NCI-H2196 treated with DMSO at 0.1 percent for 48 hours (cell line): ENCODE data around the gene MATR3.
"Not testable (repeated sequence)": the region's sequence is repeated elsewhere in the genome, so short reads cannot be mapped to it uniquely, and the experiment has no call there.

ENCODE experiments used
- DNase-seq: peaks from one replicate; lab custom pipeline; 2025; ENCODE audit not compliant: unreplicated experiment; lab: John Stamatoyannopoulos, UW

Gene MATR3

GRCh38 chr5:139296198-139296597 lies 2.7 kb downstream of the MATR3 start:
- no peak for DNase-seq

GRCh38 chr5:139296862-139297326 lies 3.4 kb downstream of the MATR3 start:
- no peak for DNase-seq

- no peak for DNase-seq
These were observed 4.0 kb downstream of the MATR3 start for GRCh38 chr5:139297439-139298133.

GRCh38 chr5:139298242-139298641 lies 4.7 kb downstream of the MATR3 start:
- no peak for DNase-seq

GRCh38 chr5:139299486-139299885 lies 5.9 kb downstream of the MATR3 start:
- no peak for DNase-seq

GRCh38 chr5:139301808-139302499 lies 8.4 kb downstream of the MATR3 start:
- DNase-seq, result no peak

- DNase-seq, result no peak
These were observed 11.1 kb downstream of the MATR3 start for GRCh38 chr5:139304391-139305324.

- DNase-seq, result no peak
These were observed 12.7 kb downstream of the MATR3 start for GRCh38 chr5:139306197-139306596.

GRCh38 chr5:139306628-139307379 lies 13.3 kb downstream of the MATR3 start:
- no peak for DNase-seq

GRCh38 chr5:139308797-139309196 lies 15.3 kb downstream of the MATR3 start:
- no peak for DNase-seq

- not testable (repeated sequence) for DNase-seq
These were observed 17.2 kb downstream of the MATR3 start for GRCh38 chr5:139310715-139311186.

GRCh38 chr5:139312075-139312474 lies 18.5 kb downstream of the MATR3 start:
- no peak for DNase-seq

- no peak for DNase-seq
These were observed 20.7 kb downstream of the MATR3 start for GRCh38 chr5:139314276-139314675.

- no peak for DNase-seq
These were observed 21.6 kb downstream of the MATR3 start for GRCh38 chr5:139315056-139315615.

GRCh38 chr5:139335811-139336210 lies 42.3 kb downstream of the MATR3 start:
- DNase-seq, result no peak

GRCh38 chr5:139340051-139340450 lies 46.5 kb downstream of the MATR3 start:
- DNase-seq, result no peak

- no peak for DNase-seq
These were observed 47.7 kb downstream of the MATR3 start for GRCh38 chr5:139341187-139341688.

GRCh38 chr5:139341689-139342422 lies 48.3 kb downstream of the MATR3 start, which contains the start of gene PAIP2:
PAIP2 (plus strand) TSS chr5:139341854; CDS start chr5:139363785, 21,931 bp downstream.
- DNase-seq, result peak; percentile 95

GRCh38 chr5:139342423-139342723 lies 48.8 kb downstream of the MATR3 start:
- DNase-seq, result no peak
